ENCODE results near the gene PAX3. TPM values are rescaled to one million over a fixed set of nuclear protein-coding genes. Genes with fewer than 3 reads are reported as not detected.

Gene PAX3
- total RNA-seq, 1 donor from 2014 or later: not detected

DNA sequence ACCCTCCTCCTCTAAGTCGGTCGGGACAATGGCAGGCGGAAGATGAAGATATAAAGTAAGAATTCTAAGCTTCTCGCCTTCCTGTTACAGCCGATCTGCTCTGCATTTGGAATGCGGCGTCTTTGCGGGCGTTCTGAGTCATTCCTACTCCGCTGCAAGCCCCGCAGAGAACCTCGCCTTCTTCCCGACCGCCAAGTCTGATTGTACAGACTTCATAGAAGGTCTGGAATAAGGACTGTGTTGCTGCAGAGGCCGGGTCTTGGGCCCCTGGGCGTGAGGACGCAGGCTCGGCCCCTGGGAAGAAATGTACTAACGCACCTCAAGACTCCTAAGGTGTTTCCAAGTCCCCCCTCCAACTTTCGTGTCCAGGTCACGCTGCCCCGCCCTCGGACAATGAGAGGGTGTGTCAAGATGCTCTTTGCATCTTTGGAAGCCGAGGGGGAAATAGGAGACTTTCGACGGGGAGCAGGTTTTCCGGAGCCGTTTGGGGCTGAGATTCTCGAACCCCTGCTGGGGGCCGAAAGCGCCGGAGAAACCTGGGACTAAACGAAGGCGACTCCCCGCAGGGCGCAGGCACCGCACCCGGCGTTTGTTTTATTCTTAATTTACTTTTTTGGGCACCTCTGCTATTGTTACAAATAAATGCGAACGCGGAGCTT, 12.7 kb upstream of the PAX3 start:
- no peak for DNase-seq (ENCODE audit: extremely low read depth, low read depth, low spot score)

DNA sequence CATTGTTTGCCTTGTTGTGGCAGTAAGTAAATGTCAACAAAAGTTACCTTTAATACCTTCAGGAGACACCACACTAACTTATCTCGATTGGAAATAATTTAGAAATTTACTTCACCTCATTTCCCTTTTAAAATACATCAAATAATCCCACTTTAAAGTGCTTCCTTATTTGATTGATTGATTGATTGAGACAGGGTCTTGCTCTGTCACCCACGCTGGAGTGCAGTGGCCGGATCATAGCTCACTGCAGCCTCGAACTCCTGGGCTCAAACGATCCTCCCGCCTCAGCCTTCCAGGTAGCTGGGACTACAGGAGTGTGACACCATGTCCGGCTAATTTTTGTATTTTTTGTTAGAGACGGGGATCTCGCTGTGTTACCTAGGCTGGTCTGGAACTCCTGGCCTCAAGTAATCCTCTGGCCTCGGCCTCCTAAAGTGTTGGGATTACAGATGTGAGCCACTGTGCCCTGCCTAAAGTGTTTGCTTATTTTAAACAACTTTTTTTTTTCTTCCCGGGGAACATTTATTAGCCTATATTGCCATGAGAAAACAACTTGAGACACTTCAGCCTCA, 12.0 kb upstream of the PAX3 start:
- DNase-seq (ENCODE audit: extremely low read depth, low read depth, low spot score): no peak

GRCh38 chr2:222309766-222310165, 11.0 kb upstream of the PAX3 start:
- no peak for DNase-seq (ENCODE audit: extremely low read depth, low read depth, low spot score)

- DNase-seq (ENCODE audit: extremely low read depth, low read depth, low spot score): no peak
These were observed 10.6 kb upstream of the PAX3 start for GRCh38 chr2:222309361-222309760.

- no peak for DNase-seq (ENCODE audit: extremely low read depth, low read depth, low spot score)
These were observed 9.4 kb upstream of the PAX3 start for GRCh38 chr2:222307978-222308730.

- no peak for DNase-seq (ENCODE audit: extremely low read depth, low read depth, low spot score)
These were observed 8.5 kb upstream of the PAX3 start for GRCh38 chr2:222307143-222307756.

- DNase-seq (ENCODE audit: extremely low read depth, low read depth, low spot score): no peak
These were observed 7.8 kb upstream of the PAX3 start for GRCh38 chr2:222306393-222307142.

DNA sequence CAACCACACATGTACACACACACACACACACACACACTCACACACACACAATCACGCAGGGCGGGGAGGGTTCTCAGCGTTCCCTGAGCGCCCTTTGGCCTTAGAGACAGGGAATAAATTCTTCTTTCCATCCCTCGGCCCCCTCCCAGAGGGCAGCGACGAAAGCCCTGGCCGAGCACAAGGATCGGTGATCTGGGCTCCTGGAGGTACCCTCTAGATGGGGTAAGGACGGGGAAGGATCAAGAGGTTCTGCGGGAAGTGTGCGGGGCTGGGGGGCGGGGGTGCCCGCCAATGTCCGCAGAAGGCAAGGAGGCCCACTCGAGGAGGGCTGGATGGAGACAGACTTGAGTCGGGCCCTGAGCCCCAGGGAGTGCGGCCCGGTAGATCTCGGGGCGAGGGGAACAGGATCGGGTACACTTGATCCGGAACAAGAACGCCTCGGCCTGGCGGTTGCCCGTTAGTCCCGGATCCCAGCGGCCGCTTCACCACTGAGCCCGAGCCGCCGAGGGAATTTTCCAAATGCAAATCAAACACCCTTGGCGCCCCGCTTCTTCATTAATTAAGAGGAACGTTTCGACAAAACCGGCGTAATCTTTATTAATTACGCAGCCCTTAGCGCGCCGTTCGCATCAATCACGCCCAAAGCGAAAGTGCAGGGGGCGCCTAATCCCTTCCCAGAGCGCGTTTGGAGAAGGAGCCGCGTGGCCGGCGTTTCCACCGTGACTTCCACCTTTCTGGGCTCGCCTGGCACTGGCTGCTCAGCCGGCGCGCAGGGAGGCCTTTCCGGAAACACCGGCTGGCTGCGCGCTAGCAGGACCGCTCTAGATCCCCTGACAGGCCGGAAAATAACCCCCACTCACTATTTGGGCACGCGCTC, 7.0 kb upstream of the PAX3 start:
- no peak for DNase-seq (ENCODE audit: extremely low read depth, low read depth, low spot score)

DNA sequence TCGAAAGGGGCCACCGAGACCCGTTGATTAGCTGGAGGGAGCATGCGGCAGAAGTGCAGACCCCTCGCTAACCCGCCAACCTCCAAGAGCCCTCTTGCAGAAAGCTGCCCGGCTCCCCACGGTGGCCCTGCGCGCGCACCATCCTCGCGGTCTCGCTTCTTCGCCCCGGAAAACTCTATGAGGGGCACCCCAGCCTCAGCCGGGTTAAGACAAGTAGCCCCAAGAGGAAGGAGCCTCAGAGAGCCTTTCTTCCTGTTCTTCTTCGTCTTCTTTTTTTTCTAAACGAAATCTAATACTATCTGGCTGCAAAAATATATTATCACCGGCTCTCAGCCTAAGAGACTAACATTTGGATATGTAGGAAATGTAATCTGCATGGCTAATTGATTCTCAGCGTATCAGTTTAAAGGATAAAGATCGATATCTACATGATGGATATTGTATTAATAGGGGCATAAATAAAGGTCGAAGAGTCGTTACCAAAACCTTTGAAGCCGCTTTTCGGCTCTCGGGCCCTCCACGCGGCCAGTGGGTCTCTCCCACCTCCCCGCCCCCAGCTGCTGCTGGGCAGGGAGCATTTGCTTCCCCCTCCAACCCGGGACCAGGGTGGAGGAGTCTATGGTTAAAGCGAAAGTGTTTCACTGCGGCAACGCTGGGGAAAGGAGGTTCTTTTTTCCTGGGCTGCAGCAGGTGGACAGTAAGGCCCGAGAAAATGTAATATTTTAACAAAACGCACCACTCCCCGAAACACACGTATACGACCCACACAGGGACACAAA, 6.1 kb upstream of the PAX3 start:
- no peak for DNase-seq (ENCODE audit: extremely low read depth, low read depth, low spot score)

DNA sequence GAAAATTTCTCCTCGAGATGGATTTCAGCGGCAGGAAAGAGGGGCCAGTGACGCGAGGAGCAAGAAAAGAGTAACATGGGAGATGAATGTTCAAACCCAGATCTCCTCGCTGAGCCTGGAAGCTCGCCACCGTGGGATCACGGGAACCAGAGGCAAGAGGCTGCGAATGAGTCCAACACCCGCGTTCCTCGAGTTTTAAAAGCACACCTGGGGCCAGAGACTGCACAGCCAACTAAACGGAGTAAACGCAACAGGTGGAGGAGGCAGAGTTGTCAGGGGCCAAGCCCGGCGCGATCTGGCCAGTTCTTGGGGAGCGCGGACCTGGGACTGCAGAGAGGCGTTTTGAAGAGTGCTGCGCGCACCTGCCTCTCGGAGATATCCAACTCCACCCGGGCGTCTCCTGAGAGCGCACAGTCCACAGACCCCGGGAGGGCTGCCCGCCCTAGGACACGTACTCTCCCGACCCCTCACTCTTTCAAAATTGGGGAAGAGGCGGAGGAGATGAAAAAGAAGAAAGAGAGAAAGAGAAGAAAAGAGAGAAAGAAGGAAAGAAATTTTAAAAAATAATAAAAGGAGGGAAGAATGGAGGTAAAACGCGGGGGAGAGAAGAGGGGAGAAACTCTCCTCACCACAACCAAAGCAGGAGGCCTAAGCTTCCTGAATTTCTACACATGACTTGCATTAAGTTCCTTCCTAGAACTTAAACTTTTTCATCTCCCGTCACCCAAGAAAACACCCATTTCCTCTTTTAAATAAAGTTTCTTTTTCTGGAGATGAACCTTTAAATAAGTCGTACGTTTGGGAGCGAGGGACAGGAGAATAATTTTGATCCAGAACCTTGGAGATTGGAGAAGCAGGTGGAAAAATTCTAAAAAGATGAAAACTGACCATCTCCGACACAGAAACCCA, 5.3 kb upstream of the PAX3 start:
- DNase-seq (ENCODE audit: extremely low read depth, low read depth, low spot score): no peak

DNA sequence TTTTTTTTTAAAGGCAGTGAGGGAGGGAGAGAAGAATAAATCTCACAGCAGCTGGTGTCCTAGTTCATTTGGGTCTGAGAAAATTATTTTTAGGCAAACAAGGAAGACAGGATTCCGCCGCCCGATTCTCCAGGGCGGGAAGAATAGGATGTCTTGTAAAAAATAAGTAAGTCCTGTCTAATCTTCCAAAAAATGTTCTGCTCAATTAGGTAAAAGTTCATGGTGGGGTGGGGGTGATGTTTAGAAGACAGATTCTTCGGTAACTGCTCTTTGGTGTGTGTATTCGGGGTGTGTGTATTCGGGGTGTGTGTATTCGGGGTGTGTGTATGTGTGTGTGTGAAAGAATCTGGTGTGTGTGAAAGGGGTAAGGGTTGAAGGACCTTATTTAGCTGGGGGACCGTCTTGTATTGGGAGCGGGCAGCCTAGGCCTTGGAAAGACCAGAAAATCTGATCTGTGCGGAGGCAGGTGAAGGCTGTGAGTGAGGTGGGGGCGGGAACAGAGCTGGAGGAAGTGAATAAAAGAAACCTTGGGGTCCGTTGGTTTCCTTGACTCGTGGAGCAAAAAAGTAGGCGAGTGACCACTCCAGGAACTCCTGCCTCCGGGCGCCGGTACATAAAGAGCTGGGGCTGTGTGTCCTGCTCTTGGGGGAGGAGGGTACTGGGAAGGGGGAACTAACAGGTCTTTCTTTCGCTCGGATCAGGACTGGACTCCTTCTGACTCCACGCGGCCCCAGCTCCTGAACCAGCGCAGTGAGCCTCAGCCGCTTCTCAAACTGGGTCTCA, 4.4 kb upstream of the PAX3 start:
- no peak for DNase-seq (ENCODE audit: extremely low read depth, low read depth, low spot score)

DNA sequence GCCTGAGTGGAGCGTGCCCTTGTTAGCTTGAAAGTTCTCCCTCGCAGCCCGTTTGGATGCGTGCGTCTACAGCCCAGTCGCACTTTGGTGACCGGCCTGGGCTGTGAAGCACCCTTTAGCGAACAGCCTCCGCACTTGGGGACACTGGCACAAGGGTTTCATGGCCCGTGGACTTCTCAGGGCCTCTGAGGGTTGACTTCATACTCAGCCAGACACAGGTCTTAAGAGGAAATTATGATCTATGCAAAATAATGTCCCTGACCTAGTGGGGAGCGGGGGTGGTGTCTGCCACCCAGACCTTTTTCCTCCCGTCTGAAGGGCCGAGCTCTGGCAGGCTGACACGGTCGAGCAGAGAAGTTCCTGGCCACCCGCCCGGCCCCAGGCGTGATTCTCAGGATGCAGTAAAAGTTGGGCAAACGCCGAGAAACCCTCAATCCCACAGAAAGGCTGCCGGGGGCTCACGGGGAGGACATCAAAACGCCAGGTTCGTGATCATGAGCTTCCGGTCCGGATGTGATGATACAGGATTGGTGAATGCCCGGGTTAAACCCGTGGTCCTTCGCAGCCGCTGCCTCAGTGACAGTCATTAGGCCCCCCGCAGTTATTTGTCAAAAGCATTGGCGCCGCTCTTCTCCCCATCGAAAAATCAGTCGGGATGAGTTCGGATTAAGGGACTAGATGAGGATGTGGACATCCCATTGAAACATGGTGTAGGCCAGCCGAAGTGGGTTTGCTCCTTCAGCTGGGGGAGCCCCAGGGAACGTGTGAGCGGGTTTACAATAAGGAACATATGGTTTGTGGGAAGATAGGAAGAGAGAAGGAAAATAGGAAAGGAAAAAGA, 3.6 kb upstream of the PAX3 start:
- DNase-seq (ENCODE audit: extremely low read depth, low read depth, low spot score): no peak

DNA sequence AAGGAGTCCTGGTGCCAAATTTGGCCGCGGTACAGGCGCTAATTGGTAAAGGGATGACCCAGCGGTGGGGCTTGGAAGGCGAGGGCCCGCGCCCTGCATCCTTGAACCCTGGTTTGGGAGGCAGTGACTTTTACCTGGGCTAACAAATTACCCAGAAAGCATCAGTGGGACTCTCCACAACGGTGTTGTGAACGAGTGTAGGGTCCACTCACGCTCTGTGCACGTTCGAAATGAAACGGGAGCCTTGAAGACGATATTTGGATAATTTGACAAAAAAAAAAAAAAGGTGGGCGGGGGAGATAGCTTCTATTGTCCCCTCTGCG, 3.0 kb upstream of the PAX3 start:
- no peak for DNase-seq (ENCODE audit: extremely low read depth, low read depth, low spot score)

- no peak for DNase-seq (ENCODE audit: extremely low read depth, low read depth, low spot score)
These were observed 2.4 kb upstream of the PAX3 start for GRCh38 chr2:222301053-222301795.

GRCh38 chr2:222300726-222301052, 1.9 kb upstream of the PAX3 start:
- DNase-seq (ENCODE audit: extremely low read depth, low read depth, low spot score): no peak
